Stimulated activated naive B cell treated with anti-CD40 and anti-IgM and Interleukin-4, amounts not matched to agents 10 μg/mL and 1 μg/mL and 100 μg/mL, for 72 hours (primary cell): ENCODE data around the gene ZNF83.
"Not testable (repeated sequence)": the region's sequence is repeated elsewhere in the genome, so short reads cannot be mapped to it uniquely, and the experiment has no call there.

ENCODE experiments used
- ATAC-seq, 2 donors: fragments of 150-1000 bp; cut with Tn5 transposase; replicated peaks; 2 replicates each; pipeline ENCODE4 v1.10.0; 2021; ENCODE audit warnings: moderate library complexity in 1 of 2
- DNase-seq: peaks from one replicate; pipeline ENCODE4 v3.0.0; 2021
- H3K27ac Mint-ChIP-seq: one replicate; pipeline ENCODE4 v1.8.0; 2022; ENCODE audit warnings: mild to moderate bottlenecking, mixed read lengths
- H3K27me3 Mint-ChIP-seq, 2 donors: one replicate each; pipeline ENCODE4 v1.8.0; 2022; ENCODE audit warnings: mixed read lengths in 2 of 2
- H3K36me3 Mint-ChIP-seq, 2 donors: one replicate each; pipeline ENCODE4 v1.8.0; 2022; ENCODE audit warnings: mixed read lengths in 2 of 2, mild to moderate bottlenecking in 1 of 2
- H3K4me1 Mint-ChIP-seq, 2 donors: one replicate each; pipeline ENCODE4 v1.8.0; 2022; ENCODE audit warnings: mixed read lengths in 2 of 2, mild to moderate bottlenecking in 1 of 2
- H3K4me3 Mint-ChIP-seq, 2 donors: one replicate each; pipeline ENCODE4 v1.8.0; 2022; ENCODE audit warnings: mild to moderate bottlenecking in 2 of 2, mixed read lengths in 2 of 2, moderate library complexity in 1 of 2
- H3K9me3 Mint-ChIP-seq, 2 donors: one replicate each; pipeline ENCODE4 v1.8.0; 2022; ENCODE audit warnings: mixed read lengths in 2 of 2, mild to moderate bottlenecking in 1 of 2

ZNF83 gene

GRCh38 chr19:52621376-52621775, 16.8 kb downstream of the ZNF83 start:
- peak; percentile 79 to 86 for ATAC-seq
- Mint-ChIP-seq H3K27me3 (no peaks in the 10 kb centered on the region), H3K36me3 (peaks cover 47 to 63% of the 10 kb centered on the region in 2 donors), H3K4me1 (peaks cover 17 to 20% of the 10 kb centered on the region in 2 donors), H3K9me3 (peaks cover 5 to 14% of the 10 kb centered on the region in 2 donors), H3K27ac (peak overlapping the region; percentile 81), H3K4me3 (no peak overlapping the region)
- DNase-seq: no peak

- ATAC-seq: no peak
- peaks cover 20 to 22% of the 10 kb centered on the region in 2 donors for H3K9me3 Mint-ChIP-seq
- peaks cover 66 to 80% of the 10 kb centered on the region in 2 donors for H3K36me3 Mint-ChIP-seq
- H3K27ac Mint-ChIP-seq: no peak overlapping the region
- peaks cover 5 to 14% of the 10 kb centered on the region in 2 donors for H3K4me1 Mint-ChIP-seq
- no peak overlapping the region for H3K4me3 Mint-ChIP-seq
- DNase-seq: no peak
- H3K27me3 Mint-ChIP-seq: no peaks in the 10 kb centered on the region
Measured at GRCh38 chr19:52613299-52613906, 24.8 kb downstream of the ZNF83 start.

GRCh38 chr19:52603558-52604207, 34.5 kb downstream of the ZNF83 start:
- peaks cover 11 to 35% of the 10 kb centered on the region in 2 donors for H3K4me1 Mint-ChIP-seq
- no peak overlapping the region for H3K27ac Mint-ChIP-seq
- H3K9me3 Mint-ChIP-seq: peaks cover 3 to 5% of the 10 kb centered on the region in 2 donors

GRCh38 chr19:52602941-52603340, 35.2 kb downstream of the ZNF83 start:
- no peak overlapping the region for H3K4me3 Mint-ChIP-seq
- no peak for ATAC-seq

More at GRCh38 chr19:52603558-52604207, 34.5 kb downstream of the ZNF83 start:
- Mint-ChIP-seq H3K4me3 (no peak overlapping the region), H3K27me3 (no peaks in the 10 kb centered on the region), H3K36me3 (peaks cover 21 to 41% of the 10 kb centered on the region in 2 donors)
- ATAC-seq: no peak
- no peak for DNase-seq

GRCh38 chr19:52601974-52602366, 36.2 kb downstream of the ZNF83 start:
- Mint-ChIP-seq H3K9me3 (peaks cover 9 to 12% of the 10 kb centered on the region in 2 donors), H3K27ac (peak overlapping the region; percentile 86), H3K36me3 (peaks cover 27 to 44% of the 10 kb centered on the region in 2 donors), H3K4me1 (peaks cover 11 to 34% of the 10 kb centered on the region in 2 donors), H3K4me3 (peak overlapping the region; percentile 88 to 91)
- H3K27me3 Mint-ChIP-seq, DNase-seq, ATAC-seq: not testable (repeated sequence)

More at GRCh38 chr19:52602941-52603340, 35.2 kb downstream of the ZNF83 start:
- H3K27ac Mint-ChIP-seq: no peak overlapping the region
- H3K9me3 Mint-ChIP-seq: peaks cover 3 to 5% of the 10 kb centered on the region in 2 donors
- peaks cover 21 to 39% of the 10 kb centered on the region in 2 donors for H3K36me3 Mint-ChIP-seq
- H3K27me3 Mint-ChIP-seq: no peaks in the 10 kb centered on the region
- H3K4me1 Mint-ChIP-seq: peaks cover 11 to 34% of the 10 kb centered on the region in 2 donors
- no peak for DNase-seq

GRCh38 chr19:52601025-52601973, 36.9 kb downstream of the ZNF83 start:
- peaks cover 9 to 30% of the 10 kb centered on the region in 2 donors for H3K4me1 Mint-ChIP-seq

GRCh38 chr19:52600639-52601024, 37.5 kb downstream of the ZNF83 start:
- Mint-ChIP-seq H3K27ac (peak overlapping the region; percentile 86), H3K36me3 (peaks cover 34 to 47% of the 10 kb centered on the region in 2 donors), H3K4me1 (peaks cover 8 to 27% of the 10 kb centered on the region in 2 donors), H3K27me3 (no peaks in the 10 kb centered on the region), H3K9me3 (peaks cover 15 to 17% of the 10 kb centered on the region in 2 donors), H3K4me3 (peak overlapping the region; percentile 88 to 91)
- DNase-seq (no peak), ATAC-seq (peak; percentile 35 to 39)

More at GRCh38 chr19:52601025-52601973, 36.9 kb downstream of the ZNF83 start:
- H3K4me3 Mint-ChIP-seq: peak overlapping the region; percentile 88 to 91
- ATAC-seq (peak; percentile 96 to 98), DNase-seq (peak; percentile 87)
- peaks cover 32 to 45% of the 10 kb centered on the region in 2 donors for H3K36me3 Mint-ChIP-seq
- no peaks in the 10 kb centered on the region for H3K27me3 Mint-ChIP-seq
- peak overlapping the region; percentile 86 for H3K27ac Mint-ChIP-seq
- peaks cover 14% of the 10 kb centered on the region in 2 donors for H3K9me3 Mint-ChIP-seq

GRCh38 chr19:52599241-52599640, 38.9 kb downstream of the ZNF83 start:
- peaks cover 13 to 17% of the 10 kb centered on the region in 2 donors for H3K9me3 Mint-ChIP-seq
- peaks cover 8 to 21% of the 10 kb centered on the region in 2 donors for H3K4me1 Mint-ChIP-seq
- DNase-seq (no peak), ATAC-seq (no peak)
- H3K36me3 Mint-ChIP-seq: peaks cover 29 to 48% of the 10 kb centered on the region in 2 donors
- no peak overlapping the region for H3K4me3 Mint-ChIP-seq
- no peaks in the 10 kb centered on the region for H3K27me3 Mint-ChIP-seq
- no peak overlapping the region for H3K27ac Mint-ChIP-seq

GRCh38 chr19:52593441-52593840, 44.7 kb downstream of the ZNF83 start:
- not testable (repeated sequence) for H3K4me3 Mint-ChIP-seq
- peaks cover 54 to 66% of the 10 kb centered on the region in 2 donors for H3K36me3 Mint-ChIP-seq

GRCh38 chr19:52592301-52592700, 45.9 kb downstream of the ZNF83 start:
- ATAC-seq (no peak), DNase-seq (no peak)
- Mint-ChIP-seq H3K4me3 (no peak overlapping the region), H3K27me3 (no peaks in the 10 kb centered on the region), H3K4me1 (peaks cover 0 to 4% of the 10 kb centered on the region in 2 donors), H3K27ac (no peak overlapping the region), H3K36me3 (peaks cover 54 to 67% of the 10 kb centered on the region in 2 donors), H3K9me3 (peaks cover 13 to 16% of the 10 kb centered on the region in 2 donors)

More at GRCh38 chr19:52593441-52593840, 44.7 kb downstream of the ZNF83 start:
- not testable (repeated sequence) for DNase-seq, H3K4me1 Mint-ChIP-seq, H3K27me3 Mint-ChIP-seq, H3K27ac Mint-ChIP-seq, ATAC-seq
- peaks cover 15 to 17% of the 10 kb centered on the region in 2 donors for H3K9me3 Mint-ChIP-seq

GRCh38 chr19:52590728-52591127, 47.4 kb downstream of the ZNF83 start:
- DNase-seq: no peak
- Mint-ChIP-seq H3K27me3 (no peaks in the 10 kb centered on the region), H3K4me1 (peaks cover 0 to 5% of the 10 kb centered on the region in 2 donors), H3K9me3 (peaks cover 5 to 6% of the 10 kb centered on the region in 2 donors), H3K36me3 (peaks cover 49 to 64% of the 10 kb centered on the region in 2 donors), H3K27ac (no peak overlapping the region), H3K4me3 (no peak overlapping the region)
- ATAC-seq: no peak

- H3K4me1 Mint-ChIP-seq: peaks cover 0 to 5% of the 10 kb centered on the region in 2 donors
- DNase-seq: no peak
- no peak overlapping the region for H3K4me3 Mint-ChIP-seq
- H3K27me3 Mint-ChIP-seq: no peaks in the 10 kb centered on the region
- H3K9me3 Mint-ChIP-seq: peaks cover 21 to 22% of the 10 kb centered on the region in 2 donors
- no peak overlapping the region for H3K27ac Mint-ChIP-seq
- no peak for ATAC-seq
- H3K36me3 Mint-ChIP-seq: peaks cover 52 to 79% of the 10 kb centered on the region in 2 donors
Measured at GRCh38 chr19:52585604-52586003, 52.6 kb downstream of the ZNF83 start.

GRCh38 chr19:52584736-52585440, 53.3 kb downstream of the ZNF83 start:
- Mint-ChIP-seq H3K27me3 (no peaks in the 10 kb centered on the region), H3K4me1 (peaks cover 0 to 3% of the 10 kb centered on the region in 2 donors), H3K36me3 (peaks cover 55 to 77% of the 10 kb centered on the region in 2 donors), H3K9me3 (peaks cover 21 to 22% of the 10 kb centered on the region in 2 donors), H3K4me3 (no peak overlapping the region), H3K27ac (no peak overlapping the region)
- DNase-seq: no peak
- no peak for ATAC-seq
